Mucosa of descending colon (tissue), 3 donors: ENCODE results near the gene COL4A2. TPM values are rescaled to one million over a fixed set of nuclear protein-coding genes. Genes with fewer than 3 reads are reported as not detected.

Source experiments
- ATAC-seq: fragments of 200-7000 bp; cut with Tn5 transposase; one replicate; pipeline ENCODE4 v1.9.1; 2020; ENCODE audit warnings: mild to moderate bottlenecking, moderate library complexity
- DNase-seq, 3 donors: peaks; one replicate each; pipeline ENCODE4 v3.0.0-alpha.2; 2020
- H3K36me3 ChIP-seq: fragments of 200-600 bp; one replicate; pipeline ENCODE4 v1.8.0; 2021; ENCODE audit warnings: low read depth, mild to moderate bottlenecking
- H3K4me1 ChIP-seq: fragments of 200-600 bp; one replicate; pipeline ENCODE4 v1.8.0; 2021; ENCODE audit warnings: low read depth, mild to moderate bottlenecking
- H3K4me3 ChIP-seq: fragments of 200-600 bp; one replicate; pipeline ENCODE4 v1.8.0; 2021; ENCODE audit warnings: mild to moderate bottlenecking
- H3K9me3 ChIP-seq: fragments of 200-600 bp; one replicate; pipeline ENCODE4 v1.8.0; 2021; ENCODE audit warnings: mild to moderate bottlenecking
- CTCF ChIP-seq: fragments of 200-600 bp; IDR thresholded peaks from one replicate; pipeline ENCODE4 v1.8.0; 2022; ENCODE audit warnings: antibody characterized with exemption, mild to moderate bottlenecking
- intact Hi-C, 2 donors: fragments of 100-400 bp; cut with DNase I in 1 of 2; cut with micrococcal nuclease in 1 of 2; formaldehyde crosslinking; loops; one replicate each; pipeline versions ENCODE4 v1.11.0 to v1.11.1; 2022; cut with DNase I, micrococcal nuclease
- total RNA-seq, 3 donors: library from RNA; stranded (reverse); fragmentation: NEBNext Ultra II Directional in 2 of 3; extraction: Animal tissue kit (Norgen Biotek cat#: 25700) in 2 of 3; gene quantifications; one replicate each; pipeline versions ENCODE4 v1.2.1 to v1.2.4, GENCODE V29; 2021 to 2023
- donor health status: DM: no; HTN: no; CAD: no; lungs with moderate emphysema.
- donor health status: DM: no; HTN: no; CAD: no.
- donor health status: DM: no; HTN: yes; CAD: no.

Gene COL4A2
- total RNA-seq, 3 donors from 2014 or later = 33.5 to 389 (median 74.2) TPM

- no peaks in the 10 kb centered on the region for H3K4me1 ChIP-seq
- TF ChIP-seq CTCF = no peak
- H3K36me3 ChIP-seq = no peaks in the 10 kb centered on the region
- ATAC-seq (peak; percentile 17), DNase-seq (no peak)
- intact Hi-C loops = no loop called here
- H3K9me3 ChIP-seq = no peaks in the 10 kb centered on the region
- H3K4me3 ChIP-seq = no peak overlapping the region
These were observed 117.7 kb downstream of the COL4A2 start for GRCh38 chr13:110424569-110425443.

GRCh38 chr13:110425444-110425780 is 118.3 kb downstream of the COL4A2 start:
- DNase-seq (no peak), ATAC-seq (peak; percentile 27)
- no peaks in the 10 kb centered on the region for H3K36me3 ChIP-seq
- no peak overlapping the region for H3K4me3 ChIP-seq
- no peaks in the 10 kb centered on the region for H3K4me1 ChIP-seq
- TF ChIP-seq CTCF = no peak
- H3K9me3 ChIP-seq = no peaks in the 10 kb centered on the region
- intact Hi-C loops = no loop called here

- intact Hi-C loops = no loop called here
- Histone ChIP-seq H3K4me1 (no peaks in the 10 kb centered on the region), H3K4me3 (no peak overlapping the region), H3K9me3 (no peaks in the 10 kb centered on the region), H3K36me3 (no peaks in the 10 kb centered on the region)
- no peak for TF ChIP-seq CTCF
- DNase-seq (no peak), ATAC-seq (no peak)
These were observed 119.7 kb downstream of the COL4A2 start for GRCh38 chr13:110426735-110427134.

GRCh38 chr13:110428313-110428712 is 121.2 kb downstream of the COL4A2 start:
- Histone ChIP-seq H3K36me3 (no peaks in the 10 kb centered on the region), H3K9me3 (no peaks in the 10 kb centered on the region), H3K4me3 (no peak overlapping the region), H3K4me1 (no peaks in the 10 kb centered on the region)
- DNase-seq = no peak
- intact Hi-C loops = no loop called here
- no peak for ATAC-seq
- no peak for TF ChIP-seq CTCF

- no peak for TF ChIP-seq CTCF
- Histone ChIP-seq H3K4me3 (no peak overlapping the region), H3K4me1 (no peaks in the 10 kb centered on the region), H3K9me3 (no peaks in the 10 kb centered on the region), H3K36me3 (no peaks in the 10 kb centered on the region)
- no peak for DNase-seq
- intact Hi-C loops = no loop called here
- peak; percentile 66 for ATAC-seq
These were observed 123.6 kb downstream of the COL4A2 start for GRCh38 chr13:110430391-110431336.
